Neural cell (in vitro differentiated cells): ENCODE measurements around the gene DNAJC18. TPM values are rescaled to one million over a fixed set of nuclear protein-coding genes. Genes with fewer than 3 reads are reported as not detected.

Experiments used
- H2AFZ ChIP-seq: fragments of 200-600, 300-800 bp; sonication (generic), shearing (Covaris generic); 2 replicates; pipeline ENCODE4 v1.6.0; 2014; ENCODE audit warnings: low read depth, mild to moderate bottlenecking, antibody characterized with exemption, low read length, moderate library complexity
- H3F3A ChIP-seq: fragments of 200-600 bp; shearing (Covaris generic); 2 replicates; pipeline ENCODE4 v1.6.1; 2016; ENCODE audit warnings: mild to moderate bottlenecking, moderate library complexity, mixed read lengths, antibody characterized with exemption, low read length; ENCODE audit not compliant: insufficient read depth, poor library complexity, severe bottlenecking
- H3K27ac ChIP-seq: fragments of 200-600, 300-800 bp; sonication (generic), shearing (Covaris generic); 2 replicates; pipeline ENCODE4 v1.5.1; 2014; ENCODE audit warnings: mild to moderate bottlenecking, low read length, moderate library complexity
- H3K27me3 ChIP-seq: fragments of 300-800, 200-600 bp; sonication (generic), shearing (Covaris generic); 2 replicates; pipeline ENCODE4 v1.6.0; 2014; ENCODE audit warnings: mild to moderate bottlenecking, low read depth, low read length, moderate library complexity; ENCODE audit not compliant: insufficient read depth
- H3K36me3 ChIP-seq: fragments of 300-800, 200-600 bp; sonication (generic), shearing (Covaris generic); 2 replicates; pipeline ENCODE4 v1.5.1; 2014; ENCODE audit warnings: mild to moderate bottlenecking, antibody characterized with exemption, low read length, moderate library complexity; ENCODE audit not compliant: insufficient read depth
- H3K4me2 ChIP-seq: fragments of 300-800, 200-600 bp; sonication (generic), shearing (Covaris generic); 2 replicates; pipeline ENCODE4 v1.6.0; 2014; ENCODE audit warnings: mild to moderate bottlenecking, low read length
- H3K4me3 ChIP-seq: fragments of 300-800, 200-600 bp; sonication (generic), shearing (Covaris generic); 2 replicates; pipeline ENCODE4 v1.5.1; 2014; ENCODE audit warnings: mild to moderate bottlenecking, low read length, moderate library complexity
- H3K79me2 ChIP-seq: fragments of 200-600 bp; shearing (Covaris generic); replicated peaks from 2 replicates; pipeline ENCODE4 v1.6.0; 2014; ENCODE audit warnings: mild to moderate bottlenecking, low read length, moderate library complexity; ENCODE audit not compliant: insufficient read depth
- H3K9ac ChIP-seq: fragments of 300-800, 200-600 bp; sonication (generic), shearing (Covaris generic); 2 replicates; pipeline ENCODE4 v1.6.1; 2016; ENCODE audit warnings: mild to moderate bottlenecking, low read length, mixed read lengths
- H3K9me2 ChIP-seq: fragments of 200-600 bp; shearing (Covaris generic); 2 replicates; pipeline ENCODE4 v1.6.1; 2016; ENCODE audit warnings: mild to moderate bottlenecking, low read length, mixed read lengths; ENCODE audit not compliant: insufficient read depth
- H3K9me3 ChIP-seq: fragments of 200-600, 300-800 bp; sonication (generic), shearing (Covaris generic); 2 replicates; pipeline ENCODE4 v1.6.1; 2016; ENCODE audit warnings: mild to moderate bottlenecking, mixed run types, low read length, moderate library complexity, mixed read lengths
- H4K20me1 ChIP-seq: fragments of 200-600 bp; shearing (Covaris generic); 2 replicates; pipeline ENCODE4 v1.6.1; 2016; ENCODE audit warnings: mild to moderate bottlenecking, mixed run types; ENCODE audit not compliant: insufficient read depth
- EP300 ChIP-seq: fragments of 450-650 bp; conservative IDR thresholded peaks from 2 replicates; pipeline ENCODE4 v1.6.1; 2014; ENCODE audit warnings: antibody characterized with exemption, mild to moderate bottlenecking, moderate library complexity; ENCODE audit not compliant: poor library complexity, severe bottlenecking
- EZH2 ChIP-seq: fragments of 200-600, 300-800 bp; shearing (Covaris generic), sonication (generic); IDR thresholded peaks from 2 replicates; pipeline ENCODE4 v1.6.1; 2014; ENCODE audit warnings: antibody characterized with exemption, low read length, borderline replicate concordance, mild to moderate bottlenecking; ENCODE audit not compliant: insufficient read depth, poor library complexity, severe bottlenecking
- MXI1 ChIP-seq: fragments of 450-650 bp; conservative IDR thresholded peaks from 2 replicates; pipeline ENCODE4 v1.6.1; 2014; ENCODE audit warnings: antibody characterized with exemption, mild to moderate bottlenecking; ENCODE audit not compliant: poor library complexity, severe bottlenecking
- POLR2AphosphoS5 ChIP-seq: IDR thresholded peaks from 2 replicates; pipeline ENCODE4 v1.6.1; 2012
- RAD21 ChIP-seq: fragments of 450-650 bp; conservative IDR thresholded peaks from 2 replicates; pipeline ENCODE4 v1.6.1; 2014; ENCODE audit warnings: antibody characterized with exemption, mild to moderate bottlenecking, moderate library complexity
- SMC3 ChIP-seq: fragments of 450-650 bp; conservative IDR thresholded peaks from 2 replicates; pipeline ENCODE4 v1.6.1; 2014; ENCODE audit warnings: antibody characterized with exemption, mild to moderate bottlenecking, moderate library complexity; ENCODE audit not compliant: poor library complexity
- TAF1 ChIP-seq: IDR thresholded peaks from 2 replicates; pipeline ENCODE4 v1.6.1; 2012; ENCODE audit warnings: low read depth
- polyA plus RNA-seq: library from polyadenylated mRNA; depleted of rRNA; stranded (reverse); fragments of >200 nt; gene quantifications from 2 replicates; pipeline ENCODE4 v1.2.3, GENCODE V29; 2014
- TF ChIP-seq, protein P1 (sequence below): IDR thresholded peaks from 2 replicates; pipeline ENCODE4 v1.6.1; 2012; ENCODE audit warnings: borderline replicate concordance
- TF ChIP-seq, protein P2 (sequence below): fragments of 450-650 bp; IDR thresholded peaks from 2 replicates; pipeline ENCODE4 v1.5.1; 2014; ENCODE audit warnings: antibody characterized with exemption, mild to moderate bottlenecking, moderate library complexity; ENCODE audit not compliant: poor library complexity, severe bottlenecking

The DNAJC18 gene
- polyA plus RNA-seq, 1 donor from 2014 or later = 44.4 TPM

DNA sequence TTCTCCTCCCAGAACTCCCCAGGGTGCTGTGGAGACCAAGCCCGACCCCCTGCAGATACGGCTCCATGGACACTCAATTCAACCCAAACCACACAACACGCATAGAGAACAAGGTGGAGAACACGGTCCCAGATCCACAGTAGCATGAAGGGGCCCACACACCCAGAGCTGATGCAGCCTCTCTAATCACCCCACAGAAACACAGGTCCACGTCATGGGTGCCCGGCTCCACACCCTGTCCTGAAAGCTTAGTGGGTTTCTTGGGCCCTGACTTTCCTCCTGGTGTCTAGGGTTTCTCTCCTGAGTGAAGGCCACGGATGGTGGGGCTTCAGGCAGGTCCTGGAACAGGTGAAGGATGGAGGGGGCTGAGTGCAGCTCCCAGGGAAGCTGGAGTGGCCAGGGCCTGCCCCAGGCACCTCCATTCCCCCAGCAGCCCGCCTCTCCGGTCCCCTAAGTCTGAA lies 54.7 kb downstream of the DNAJC18 start:
- H3K36me3 ChIP-seq = no peaks in the 10 kb centered on the region
- TF ChIP-seq MXI1 (no peak), RAD21 (no peak), EZH2 (no peak), POLR2AphosphoS5 (no peak)
- TF ChIP-seq, protein P1, sequence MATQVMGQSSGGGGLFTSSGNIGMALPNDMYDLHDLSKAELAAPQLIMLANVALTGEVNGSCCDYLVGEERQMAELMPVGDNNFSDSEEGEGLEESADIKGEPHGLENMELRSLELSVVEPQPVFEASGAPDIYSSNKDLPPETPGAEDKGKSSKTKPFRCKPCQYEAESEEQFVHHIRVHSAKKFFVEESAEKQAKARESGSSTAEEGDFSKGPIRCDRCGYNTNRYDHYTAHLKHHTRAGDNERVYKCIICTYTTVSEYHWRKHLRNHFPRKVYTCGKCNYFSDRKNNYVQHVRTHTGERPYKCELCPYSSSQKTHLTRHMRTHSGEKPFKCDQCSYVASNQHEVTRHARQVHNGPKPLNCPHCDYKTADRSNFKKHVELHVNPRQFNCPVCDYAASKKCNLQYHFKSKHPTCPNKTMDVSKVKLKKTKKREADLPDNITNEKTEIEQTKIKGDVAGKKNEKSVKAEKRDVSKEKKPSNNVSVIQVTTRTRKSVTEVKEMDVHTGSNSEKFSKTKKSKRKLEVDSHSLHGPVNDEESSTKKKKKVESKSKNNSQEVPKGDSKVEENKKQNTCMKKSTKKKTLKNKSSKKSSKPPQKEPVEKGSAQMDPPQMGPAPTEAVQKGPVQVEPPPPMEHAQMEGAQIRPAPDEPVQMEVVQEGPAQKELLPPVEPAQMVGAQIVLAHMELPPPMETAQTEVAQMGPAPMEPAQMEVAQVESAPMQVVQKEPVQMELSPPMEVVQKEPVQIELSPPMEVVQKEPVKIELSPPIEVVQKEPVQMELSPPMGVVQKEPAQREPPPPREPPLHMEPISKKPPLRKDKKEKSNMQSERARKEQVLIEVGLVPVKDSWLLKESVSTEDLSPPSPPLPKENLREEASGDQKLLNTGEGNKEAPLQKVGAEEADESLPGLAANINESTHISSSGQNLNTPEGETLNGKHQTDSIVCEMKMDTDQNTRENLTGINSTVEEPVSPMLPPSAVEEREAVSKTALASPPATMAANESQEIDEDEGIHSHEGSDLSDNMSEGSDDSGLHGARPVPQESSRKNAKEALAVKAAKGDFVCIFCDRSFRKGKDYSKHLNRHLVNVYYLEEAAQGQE = no peak
- TF ChIP-seq, protein P2, sequence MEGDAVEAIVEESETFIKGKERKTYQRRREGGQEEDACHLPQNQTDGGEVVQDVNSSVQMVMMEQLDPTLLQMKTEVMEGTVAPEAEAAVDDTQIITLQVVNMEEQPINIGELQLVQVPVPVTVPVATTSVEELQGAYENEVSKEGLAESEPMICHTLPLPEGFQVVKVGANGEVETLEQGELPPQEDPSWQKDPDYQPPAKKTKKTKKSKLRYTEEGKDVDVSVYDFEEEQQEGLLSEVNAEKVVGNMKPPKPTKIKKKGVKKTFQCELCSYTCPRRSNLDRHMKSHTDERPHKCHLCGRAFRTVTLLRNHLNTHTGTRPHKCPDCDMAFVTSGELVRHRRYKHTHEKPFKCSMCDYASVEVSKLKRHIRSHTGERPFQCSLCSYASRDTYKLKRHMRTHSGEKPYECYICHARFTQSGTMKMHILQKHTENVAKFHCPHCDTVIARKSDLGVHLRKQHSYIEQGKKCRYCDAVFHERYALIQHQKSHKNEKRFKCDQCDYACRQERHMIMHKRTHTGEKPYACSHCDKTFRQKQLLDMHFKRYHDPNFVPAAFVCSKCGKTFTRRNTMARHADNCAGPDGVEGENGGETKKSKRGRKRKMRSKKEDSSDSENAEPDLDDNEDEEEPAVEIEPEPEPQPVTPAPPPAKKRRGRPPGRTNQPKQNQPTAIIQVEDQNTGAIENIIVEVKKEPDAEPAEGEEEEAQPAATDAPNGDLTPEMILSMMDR = no peak
- H3K4me2 ChIP-seq = no peak overlapping the region
- H3K9me3 ChIP-seq = no peaks in the 10 kb centered on the region
- no peaks in the 10 kb centered on the region for H4K20me1 ChIP-seq
- no peak overlapping the region for H3K27ac ChIP-seq
- H3F3A ChIP-seq = no peaks in the 10 kb centered on the region
- no peak overlapping the region for H3K4me3 ChIP-seq
- H3K9ac ChIP-seq = no peak overlapping the region
- H3K79me2 ChIP-seq = no peaks in the 10 kb centered on the region
- no peaks in the 10 kb centered on the region for H3K9me2 ChIP-seq
- H2AFZ ChIP-seq = no peak overlapping the region
- H3K27me3 ChIP-seq = no peaks in the 10 kb centered on the region

DNA sequence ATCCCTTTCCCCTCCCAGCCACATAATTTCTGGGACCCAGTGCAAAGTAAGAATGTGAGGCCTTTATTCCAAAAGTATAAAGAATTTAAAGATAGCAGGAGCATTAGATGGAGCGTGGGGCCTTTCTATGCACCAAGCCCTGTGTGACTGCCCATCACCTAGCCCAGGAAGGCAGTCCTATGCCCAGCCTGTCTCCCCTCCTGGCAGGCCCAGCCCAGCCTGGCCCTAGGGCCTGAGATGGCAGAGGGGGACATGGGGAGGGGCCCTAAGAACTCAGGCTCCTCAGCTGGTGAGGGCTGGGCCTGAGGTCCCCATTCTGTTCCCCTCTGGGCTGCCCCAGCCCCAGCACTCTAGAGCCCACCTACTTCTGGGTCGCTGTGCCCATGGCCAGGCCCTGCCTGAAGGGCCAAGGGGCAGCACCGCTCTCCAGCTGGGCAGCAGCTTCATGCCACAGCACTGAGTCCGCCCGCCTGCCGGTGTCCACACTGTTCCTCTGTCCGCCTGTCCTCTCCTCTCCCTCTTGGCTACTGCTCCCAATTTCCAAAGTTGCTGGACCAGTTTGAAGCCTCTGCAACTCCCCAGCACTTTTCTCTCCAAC lies 55.2 kb downstream of the DNAJC18 start:
- H3K27me3 ChIP-seq = no peaks in the 10 kb centered on the region
- no peak overlapping the region for H3K27ac ChIP-seq
- no peak overlapping the region for H3K4me2 ChIP-seq
- TF ChIP-seq MXI1 (no peak), EP300 (no peak), SMC3 (no peak), POLR2AphosphoS5 (no peak), EZH2 (no peak), RAD21 (no peak), TAF1 (no peak)
- TF ChIP-seq, protein P1 = no peak
- TF ChIP-seq, protein P2 = no peak
- H2AFZ ChIP-seq = no peak overlapping the region
- H4K20me1 ChIP-seq = no peaks in the 10 kb centered on the region
- H3K9me3 ChIP-seq = no peaks in the 10 kb centered on the region
- no peak overlapping the region for H3K9ac ChIP-seq
- no peaks in the 10 kb centered on the region for H3F3A ChIP-seq
- no peaks in the 10 kb centered on the region for H3K79me2 ChIP-seq
- H3K9me2 ChIP-seq = no peaks in the 10 kb centered on the region
- H3K4me3 ChIP-seq = no peak overlapping the region
- H3K36me3 ChIP-seq = no peaks in the 10 kb centered on the region
